Trophoblast cell (in vitro differentiated cells and primary cell): ENCODE data around the gene DDX27.
A peak's percentile ranks its signal among the peaks of the same experiment; 100 is the strongest.

ENCODE experiments used
- DNase-seq, 2 donors: peaks; one replicate each; pipeline ENCODE4 v3.0.0-alpha.2; 2016
- H2AFZ ChIP-seq: 2 replicates; pipeline ENCODE4 v1.6.1; 2013; ENCODE audit warnings: low read length, moderate library complexity, mild to moderate bottlenecking; ENCODE audit not compliant: insufficient read depth, poor library complexity
- H2AK5ac ChIP-seq: 2 replicates; pipeline ENCODE4 v1.6.1; 2013; ENCODE audit warnings: mild to moderate bottlenecking, low read length
- H2BK120ac ChIP-seq: 2 replicates; pipeline ENCODE4 v1.6.1; 2013; ENCODE audit warnings: low read length, mild to moderate bottlenecking, moderate library complexity; ENCODE audit not compliant: insufficient read depth, poor library complexity
- H2BK12ac ChIP-seq: 2 replicates; pipeline ENCODE4 v1.6.1; 2013; ENCODE audit warnings: mild to moderate bottlenecking, low read length, moderate library complexity
- H2BK5ac ChIP-seq: 2 replicates; pipeline ENCODE4 v1.6.1; 2013; ENCODE audit warnings: low read length, low read depth, moderate library complexity, mild to moderate bottlenecking; ENCODE audit not compliant: poor library complexity
- H3K14ac ChIP-seq: 2 replicates; pipeline ENCODE4 v1.6.1; 2013; ENCODE audit warnings: mild to moderate bottlenecking, low read length
- H3K18ac ChIP-seq: 2 replicates; pipeline ENCODE4 v1.6.1; 2013; ENCODE audit warnings: mild to moderate bottlenecking, low read length
- H3K23ac ChIP-seq: 2 replicates; pipeline ENCODE4 v1.6.1; 2013; ENCODE audit warnings: low read length
- H3K27ac ChIP-seq: 2 replicates; pipeline ENCODE4 v1.5.1; 2013; ENCODE audit warnings: low read depth, mild to moderate bottlenecking, inconsistent platforms, low read length, moderate library complexity
- H3K27me3 ChIP-seq: 2 replicates; pipeline ENCODE4 v1.6.1; 2013; ENCODE audit warnings: inconsistent platforms, mild to moderate bottlenecking, low read length, moderate library complexity; ENCODE audit not compliant: insufficient read depth
- H3K36me3 ChIP-seq, 2 experiments: 1 replicate in 1 of 2; 2 replicates in 1 of 2; pipeline ENCODE4 v1.6.1; 2013; ENCODE audit warnings: low read length in 2 of 2, mild to moderate bottlenecking in 2 of 2, moderate library complexity in 1 of 2; ENCODE audit not compliant: insufficient read depth in 2 of 2, control insufficient read depth in 1 of 2
- H3K4ac ChIP-seq: 2 replicates; pipeline ENCODE4 v1.6.1; 2013; ENCODE audit warnings: low read depth, mild to moderate bottlenecking, low read length, moderate library complexity
- H3K4me1 ChIP-seq, 2 experiments: 1 replicate in 1 of 2; 2 replicates in 1 of 2; pipeline ENCODE4 v1.6.1; 2013; ENCODE audit warnings: low read length in 2 of 2, mild to moderate bottlenecking in 2 of 2, moderate library complexity in 1 of 2; ENCODE audit not compliant: insufficient read depth in 2 of 2, control insufficient read depth in 1 of 2
- H3K4me2 ChIP-seq: 2 replicates; pipeline ENCODE4 v1.6.1; 2013; ENCODE audit warnings: inconsistent platforms, mild to moderate bottlenecking, low read length, moderate library complexity
- H3K4me3 ChIP-seq: 2 replicates; pipeline ENCODE4 v1.5.1; 2013; ENCODE audit warnings: mild to moderate bottlenecking, low read depth, low read length, inconsistent platforms
- H3K79me1 ChIP-seq: one replicate; pipeline ENCODE4 v1.6.1; 2013; ENCODE audit warnings: low read length
- H3K79me2 ChIP-seq: 2 replicates; pipeline ENCODE4 v1.6.1; 2013; ENCODE audit warnings: low read length, mild to moderate bottlenecking; ENCODE audit not compliant: control insufficient read depth, insufficient read depth, poor library complexity
- H3K9ac ChIP-seq: 2 replicates; pipeline ENCODE4 v1.6.1; 2013; ENCODE audit warnings: mild to moderate bottlenecking, low read length
- H3K9me3 ChIP-seq: 2 replicates; pipeline ENCODE4 v1.6.1; 2013; ENCODE audit warnings: low read depth, mild to moderate bottlenecking, control low read depth, inconsistent platforms, low read length; ENCODE audit not compliant: insufficient read depth
- H4K12ac ChIP-seq: 2 replicates; pipeline ENCODE4 v1.6.1; 2013; ENCODE audit warnings: low read depth, mild to moderate bottlenecking, low read length, moderate library complexity
- H4K8ac ChIP-seq: 2 replicates; pipeline ENCODE4 v1.6.1; 2013; ENCODE audit warnings: low read depth, mild to moderate bottlenecking, low read length, moderate library complexity
- H4K91ac ChIP-seq: one replicate; pipeline ENCODE4 v1.6.1; 2013; ENCODE audit warnings: low read depth, mild to moderate bottlenecking, low read length, moderate library complexity
- WGBS: extraction: QIAGEN DNeasy Blood & Tissue Kit; methylation state at CpG from one replicate; pipeline ENCODE4 v1.1.7; 2013; ENCODE audit warnings: missing lambda C conversion rate; ENCODE audit not compliant: insufficient read length, insufficient coverage; ENCODE audit errors: extremely low coverage; 5-methylcytosine and 5-hydroxymethylcytosine counted together

DDX27 gene

GRCh38 chr20:49228676-49229075 lies 9.5 kb downstream of the DDX27 start:
- Histone ChIP-seq H3K27me3 (no peaks in the 10 kb centered on the region), H3K9ac (no peak overlapping the region), H3K27ac (no peak overlapping the region), H2BK5ac (no peak overlapping the region), H3K4me1 (peaks cover 11 to 18% of the 10 kb centered on the region in 2 experiments), H2AFZ (no peak overlapping the region), H3K4ac (no peak overlapping the region), H4K12ac (no peak overlapping the region), H2BK120ac (no peak overlapping the region), H3K36me3 (peaks cover 45 to 53% of the 10 kb centered on the region in 2 experiments), H3K79me1 (peaks cover 6% of the 10 kb centered on the region), H4K91ac (no peak overlapping the region), H3K9me3 (peaks cover 4% of the 10 kb centered on the region), H3K23ac (no peak overlapping the region), H3K14ac (no peak overlapping the region), H2AK5ac (no peak overlapping the region), H2BK12ac (no peak overlapping the region), H3K18ac (no peak overlapping the region), H3K4me2 (no peak overlapping the region), H4K8ac (no peak overlapping the region), H3K79me2 (no peaks in the 10 kb centered on the region), H3K4me3 (no peak overlapping the region)
- DNase-seq = no peak
- WGBS = no CpG with 5 or more reads among the region's 9 CpGs

- whole genome bisulfite sequencing = no CpG with 5 or more reads among the region's 2 CpGs
- no peak overlapping the region for H4K91ac ChIP-seq
- no peaks in the 10 kb centered on the region for H3K27me3 ChIP-seq
- peaks cover 6% of the 10 kb centered on the region for H3K79me1 ChIP-seq
- no peak overlapping the region for H2BK120ac ChIP-seq
- no peak overlapping the region for H2BK5ac ChIP-seq
- no peak overlapping the region for H4K8ac ChIP-seq
- no peak overlapping the region for H3K9ac ChIP-seq
- DNase-seq = no peak
- no peak overlapping the region for H3K4me3 ChIP-seq
- peaks cover 11 to 18% of the 10 kb centered on the region in 2 experiments for H3K4me1 ChIP-seq
- H3K36me3 ChIP-seq = peaks cover 45 to 52% of the 10 kb centered on the region in 2 experiments
- H2BK12ac ChIP-seq = no peak overlapping the region
- no peak overlapping the region for H3K4ac ChIP-seq
- peaks cover 4% of the 10 kb centered on the region for H3K9me3 ChIP-seq
- no peak overlapping the region for H3K18ac ChIP-seq
- no peak overlapping the region for H3K27ac ChIP-seq
- H2AK5ac ChIP-seq = no peak overlapping the region
- H3K79me2 ChIP-seq = no peaks in the 10 kb centered on the region
- no peak overlapping the region for H3K14ac ChIP-seq
- H3K23ac ChIP-seq = no peak overlapping the region
- H3K4me2 ChIP-seq = no peak overlapping the region
- H4K12ac ChIP-seq = no peak overlapping the region
- no peak overlapping the region for H2AFZ ChIP-seq
These were observed 10.2 kb downstream of the DDX27 start for GRCh38 chr20:49229381-49229780.

DNA sequence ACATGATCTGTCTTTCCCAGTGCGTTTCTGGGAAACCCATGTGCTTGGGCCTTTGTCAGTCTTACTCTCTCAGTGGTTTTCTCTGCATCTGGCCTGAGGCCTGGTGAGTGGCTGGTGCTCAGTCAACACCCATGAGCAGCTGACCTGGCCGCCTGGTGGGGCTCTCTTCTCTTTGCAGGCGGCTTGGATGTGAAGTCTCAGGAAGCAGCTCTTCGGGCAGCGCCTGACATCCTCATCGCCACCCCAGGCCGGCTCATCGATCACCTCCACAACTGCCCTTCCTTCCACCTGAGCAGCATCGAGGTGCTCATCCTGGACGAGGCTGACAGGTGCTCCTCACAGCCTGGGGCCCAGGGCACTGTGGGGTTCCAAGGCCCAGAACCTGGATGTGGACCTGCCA lies 10.8 kb downstream of the DDX27 start:
- H3K4me1 ChIP-seq = peaks cover 11 to 18% of the 10 kb centered on the region in 2 experiments
- peak overlapping the region; percentile 10 for H3K4me3 ChIP-seq
- no peak overlapping the region for H3K23ac ChIP-seq
- no peaks in the 10 kb centered on the region for H3K27me3 ChIP-seq
- H3K4me2 ChIP-seq = no peak overlapping the region
- peak overlapping the region; percentile 49 for H2AK5ac ChIP-seq
- no peak overlapping the region for H4K12ac ChIP-seq
- H2BK5ac ChIP-seq = peak overlapping the region; percentile 14
- no peak overlapping the region for H3K18ac ChIP-seq
- no peak overlapping the region for H2AFZ ChIP-seq
- no peak overlapping the region for H3K4ac ChIP-seq
- H3K9me3 ChIP-seq = peaks cover 4% of the 10 kb centered on the region
- H3K9ac ChIP-seq = no peak overlapping the region
- peaks cover 6% of the 10 kb centered on the region for H3K79me1 ChIP-seq
- H4K8ac ChIP-seq = peak overlapping the region; percentile 42
- no CpG with 5 or more reads among the region's 10 CpGs for WGBS
- H2BK12ac ChIP-seq = peak overlapping the region; percentile 91
- DNase-seq = no peak
- peak overlapping the region; percentile 30 for H4K91ac ChIP-seq
- peaks cover 47 to 52% of the 10 kb centered on the region in 2 experiments for H3K36me3 ChIP-seq
- peak overlapping the region; percentile 26 for H2BK120ac ChIP-seq
- H3K27ac ChIP-seq = peak overlapping the region; percentile 65
- H3K79me2 ChIP-seq = no peaks in the 10 kb centered on the region
- peak overlapping the region; percentile 13 for H3K14ac ChIP-seq

GRCh38 chr20:49230561-49231133 lies 11.4 kb downstream of the DDX27 start:
- Histone ChIP-seq H3K4me1 (peaks cover 11 to 18% of the 10 kb centered on the region in 2 experiments), H3K79me1 (peaks cover 6% of the 10 kb centered on the region), H2AFZ (no peak overlapping the region), H4K8ac (no peak overlapping the region), H3K27me3 (no peaks in the 10 kb centered on the region), H3K9me3 (peaks cover 4% of the 10 kb centered on the region), H4K91ac (peak overlapping the region; percentile 30), H3K9ac (no peak overlapping the region), H2BK12ac (no peak overlapping the region), H2AK5ac (no peak overlapping the region), H2BK120ac (no peak overlapping the region), H3K23ac (no peak overlapping the region), H3K36me3 (peaks cover 42 to 53% of the 10 kb centered on the region in 2 experiments), H4K12ac (no peak overlapping the region), H3K4me2 (no peak overlapping the region), H3K14ac (no peak overlapping the region), H3K4me3 (no peak overlapping the region), H3K27ac (peak overlapping the region; percentile 85), H2BK5ac (no peak overlapping the region), H3K79me2 (no peaks in the 10 kb centered on the region), H3K4ac (no peak overlapping the region), H3K18ac (no peak overlapping the region)
- peak; percentile 80 to 90 for DNase-seq
- no CpG with 5 or more reads among the region's 8 CpGs for WGBS
